Activated CD4-positive, alpha-beta T cell treated with anti-CD3 and anti-CD28 coated beads, Interleukin-2, amount 50 U/mL, for 48 hours (primary cell): ENCODE measurements around the gene ZNF892.
"Not testable (repeated sequence)": the region's sequence is repeated elsewhere in the genome, so short reads cannot be mapped to it uniquely, and the experiment has no call there.

Experiments used
- DNase-seq, 2 experiments: peaks; one replicate each; pipeline ENCODE4 v3.0.0-alpha.2; 2020

The ZNF892 gene

GRCh38 chr2:95231723-95232122 is 24.4 kb downstream of the ZNF892 start:
- peak; percentile 49 to 55 for DNase-seq

- DNase-seq: no peak
Measured at GRCh38 chr2:95232232-95232631, 24.9 kb downstream of the ZNF892 start.

- DNase-seq: no peak
Measured at GRCh38 chr2:95234286-95234785, 27.0 kb downstream of the ZNF892 start.

- DNase-seq: no peak
Measured at GRCh38 chr2:95234816-95235215, 27.5 kb downstream of the ZNF892 start.

- no peak for DNase-seq
Measured at GRCh38 chr2:95238131-95238530, 30.8 kb downstream of the ZNF892 start.

- no peak for DNase-seq
Measured at GRCh38 chr2:95240091-95240490, 32.8 kb downstream of the ZNF892 start.

GRCh38 chr2:95240556-95240955 is 33.2 kb downstream of the ZNF892 start:
- DNase-seq: no peak

- DNase-seq: not testable (repeated sequence)
Measured at GRCh38 chr2:95242084-95242483, 34.8 kb downstream of the ZNF892 start.
